Activated CD4-positive, alpha-beta T cell treated with anti-CD3 and anti-CD28 coated beads for 24 hours (primary cell): ENCODE measurements around the gene JAKMIP2.
"Not testable (repeated sequence)": the region's sequence is repeated elsewhere in the genome, so short reads cannot be mapped to it uniquely, and the experiment has no call there.

Experiments
- DNase-seq, 2 donors: peaks; one replicate each; pipeline ENCODE4 v3.0.0-alpha.2; 2020; ENCODE audit warnings: low read depth in 2 of 2

Gene JAKMIP2

DNA sequence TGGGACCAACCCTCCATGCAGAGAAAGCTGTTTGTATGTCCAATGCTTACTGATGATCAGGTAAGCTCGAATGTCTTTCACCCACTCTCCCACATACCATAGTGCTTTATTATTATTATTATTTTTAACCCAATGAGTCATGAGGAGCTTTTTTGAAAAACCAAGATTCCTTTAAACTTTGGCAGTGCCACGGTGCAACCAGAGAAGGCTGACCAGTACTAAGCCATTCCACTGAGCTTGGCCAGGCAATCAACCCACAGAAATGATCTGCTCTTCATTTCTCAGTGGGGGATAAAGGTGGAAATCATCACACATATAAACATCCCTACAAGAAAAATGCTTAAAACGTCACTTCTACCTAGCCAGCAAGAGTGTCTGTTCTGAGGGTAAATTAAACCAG, 35.5 kb downstream of the JAKMIP2 start:
- DNase-seq: no peak

DNA sequence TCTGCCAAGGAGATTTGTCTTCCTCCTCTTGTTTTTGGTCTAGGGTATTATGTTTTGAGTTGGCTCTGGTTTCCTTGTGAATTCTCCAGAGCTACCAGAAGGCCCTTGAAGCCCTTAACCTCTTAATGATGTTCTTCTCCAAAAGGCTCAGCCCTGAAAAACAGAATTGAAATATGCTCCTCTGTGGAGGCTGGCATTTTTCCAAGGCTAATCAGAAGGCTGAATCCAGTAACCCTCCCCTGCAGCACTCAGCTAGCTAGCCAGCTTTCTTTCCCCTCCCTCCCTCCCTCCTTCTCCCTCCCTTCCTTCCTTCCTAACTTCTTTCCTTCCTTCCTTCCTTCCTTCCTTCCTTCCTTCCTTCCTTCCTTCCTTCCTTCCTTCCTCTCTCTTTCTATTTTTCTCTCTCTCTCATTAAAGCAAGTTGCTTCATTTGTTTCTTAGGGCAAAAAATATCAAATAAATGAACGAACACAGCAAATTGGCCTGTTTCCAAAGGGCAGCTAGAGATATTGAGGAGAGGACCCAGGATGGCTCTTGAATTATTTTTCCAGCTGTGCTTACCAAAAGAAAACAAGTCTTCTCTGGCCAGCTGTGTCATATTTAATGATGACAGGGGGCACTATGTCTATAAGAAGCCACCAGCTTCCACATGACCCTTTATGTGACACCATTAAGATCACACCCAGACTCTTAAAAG, 38.7 kb downstream of the JAKMIP2 start:
- no peak for DNase-seq

DNA sequence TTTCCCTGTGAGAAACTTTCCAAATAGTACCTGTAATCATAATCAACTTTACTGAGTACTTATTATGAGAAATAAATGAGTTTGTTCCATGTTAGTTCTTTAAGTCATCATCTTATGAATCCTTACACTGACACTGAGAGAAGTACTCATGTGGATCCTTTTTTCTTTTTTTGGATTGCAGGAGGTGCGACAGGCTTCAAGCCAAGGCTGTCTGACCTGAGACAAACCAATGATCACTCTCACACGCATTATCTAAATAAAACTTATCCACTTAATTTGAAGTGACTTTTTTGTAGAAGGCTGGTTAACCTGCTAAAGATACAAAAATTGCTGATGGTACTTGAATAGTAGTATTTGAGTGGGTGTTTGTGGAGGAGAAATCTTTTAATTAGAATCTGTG, 39.5 kb downstream of the JAKMIP2 start:
- no peak for DNase-seq

DNA sequence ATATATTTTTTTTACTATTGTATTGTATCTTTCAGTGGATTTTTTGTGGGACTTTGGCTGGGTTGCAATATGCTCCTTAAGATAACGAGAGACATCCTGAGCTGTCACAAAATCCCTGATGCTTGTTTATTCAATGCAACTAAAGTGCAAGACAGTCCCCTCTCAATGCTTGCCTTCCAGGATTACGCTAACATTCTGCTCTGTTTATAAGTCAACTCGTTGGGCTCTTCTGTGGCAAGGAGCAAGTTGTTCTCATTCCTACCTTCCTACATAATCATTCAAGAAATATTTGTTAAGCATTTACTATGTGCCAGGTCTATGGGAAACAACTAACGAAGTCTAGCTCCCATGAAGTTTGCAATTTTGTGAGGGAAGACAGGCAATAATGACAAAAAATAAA, 40.4 kb downstream of the JAKMIP2 start:
- DNase-seq: no peak

DNA sequence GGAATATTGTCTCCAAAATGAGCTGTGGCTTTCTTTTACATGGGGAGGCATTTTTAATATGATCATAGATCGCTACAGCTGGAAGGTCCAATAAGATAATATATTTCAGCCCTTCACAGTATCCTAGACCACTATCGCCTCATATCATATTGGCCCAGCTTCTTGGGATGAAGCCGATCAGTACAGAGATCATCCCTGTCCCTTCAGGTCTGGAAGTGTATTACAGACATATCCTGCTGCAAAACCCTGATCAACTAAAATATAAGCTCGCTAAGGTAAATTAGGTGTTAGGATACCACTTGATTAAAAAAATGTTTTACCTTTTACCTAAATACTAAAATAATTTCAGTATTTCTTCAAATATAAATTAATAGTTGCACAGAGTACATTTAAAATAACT, 41.7 kb downstream of the JAKMIP2 start:
- DNase-seq: no peak

DNA sequence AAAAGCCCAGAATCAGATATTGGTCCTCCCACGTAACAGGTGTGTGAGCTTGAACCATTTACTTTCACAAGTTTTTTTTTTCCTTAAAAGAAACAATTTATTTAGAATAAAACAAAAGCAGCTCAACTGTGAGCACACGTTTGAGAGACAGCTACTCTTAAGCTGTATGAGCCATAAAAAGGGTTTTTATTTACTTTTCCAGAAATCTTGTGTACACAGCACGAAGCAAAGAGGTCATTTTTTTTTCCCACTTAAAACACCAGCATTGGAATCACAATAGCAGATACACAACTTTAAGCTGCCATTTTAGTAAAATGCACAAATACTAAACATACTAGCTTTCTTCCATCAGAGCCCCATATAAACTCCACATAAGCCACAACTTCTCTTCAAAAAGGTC, 44.6 kb downstream of the JAKMIP2 start:
- no peak for DNase-seq

DNA sequence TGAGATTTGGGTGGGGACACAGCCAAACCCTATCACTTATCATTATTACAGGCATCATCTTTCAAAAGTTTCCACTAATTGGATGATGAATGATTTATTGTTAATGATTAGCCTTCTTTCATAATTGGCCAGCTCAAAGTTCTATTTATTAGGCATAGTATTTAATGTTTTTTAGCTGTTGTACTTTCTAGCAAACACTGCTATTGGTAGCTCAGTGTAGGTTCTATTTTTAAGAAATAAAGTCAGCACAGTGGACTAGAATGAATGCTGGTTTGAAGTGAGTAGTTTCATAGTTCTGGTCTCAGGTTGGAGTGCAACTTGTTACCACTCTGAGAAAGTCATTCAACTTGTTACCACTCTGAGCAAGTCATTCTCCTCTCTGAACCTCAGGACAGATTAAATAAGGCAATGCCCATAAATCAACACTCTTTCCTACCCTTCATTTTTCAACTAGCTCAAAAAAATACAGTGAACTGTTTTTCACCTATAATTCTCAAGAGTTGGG, 46.9 kb downstream of the JAKMIP2 start:
- no peak for DNase-seq

DNA sequence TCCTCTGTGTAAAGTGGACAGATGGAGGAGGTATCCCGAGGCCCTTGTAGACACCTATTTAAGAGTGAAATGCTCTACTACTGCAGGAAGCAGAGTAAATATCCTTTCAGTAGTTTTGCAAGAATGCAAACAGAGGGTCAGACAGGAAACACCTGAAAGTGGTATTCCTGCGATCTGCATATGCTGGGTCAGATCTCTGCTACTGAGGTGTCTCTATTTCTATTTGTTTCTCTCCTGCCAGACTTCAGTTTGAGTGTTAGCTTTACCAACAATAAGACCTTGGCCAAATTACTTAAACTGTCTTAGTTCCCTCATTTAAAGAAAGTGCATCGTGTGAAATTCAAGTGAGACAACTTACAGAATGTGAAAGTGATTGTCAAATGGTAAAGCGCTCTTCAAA, 47.6 kb downstream of the JAKMIP2 start:
- no peak for DNase-seq

DNA sequence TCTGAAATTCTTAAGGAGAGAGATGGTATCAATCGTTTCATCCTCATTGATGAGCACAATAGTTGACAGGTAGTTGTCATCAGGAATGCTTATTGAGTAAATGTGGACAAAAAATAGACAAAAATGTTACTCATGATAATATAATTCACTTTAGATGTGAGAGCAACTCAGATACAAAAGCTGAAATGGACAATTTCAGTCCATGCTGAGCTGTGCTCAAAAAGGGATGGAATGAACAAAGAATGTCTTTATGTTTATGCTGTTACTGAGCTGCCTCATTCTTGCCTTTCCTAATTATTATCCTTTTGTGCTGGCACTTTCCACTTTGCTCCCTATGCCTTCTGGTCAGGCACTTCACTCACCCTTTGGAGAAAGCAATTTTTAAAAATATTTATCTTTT, 49.5 kb downstream of the JAKMIP2 start:
- no peak for DNase-seq

DNA sequence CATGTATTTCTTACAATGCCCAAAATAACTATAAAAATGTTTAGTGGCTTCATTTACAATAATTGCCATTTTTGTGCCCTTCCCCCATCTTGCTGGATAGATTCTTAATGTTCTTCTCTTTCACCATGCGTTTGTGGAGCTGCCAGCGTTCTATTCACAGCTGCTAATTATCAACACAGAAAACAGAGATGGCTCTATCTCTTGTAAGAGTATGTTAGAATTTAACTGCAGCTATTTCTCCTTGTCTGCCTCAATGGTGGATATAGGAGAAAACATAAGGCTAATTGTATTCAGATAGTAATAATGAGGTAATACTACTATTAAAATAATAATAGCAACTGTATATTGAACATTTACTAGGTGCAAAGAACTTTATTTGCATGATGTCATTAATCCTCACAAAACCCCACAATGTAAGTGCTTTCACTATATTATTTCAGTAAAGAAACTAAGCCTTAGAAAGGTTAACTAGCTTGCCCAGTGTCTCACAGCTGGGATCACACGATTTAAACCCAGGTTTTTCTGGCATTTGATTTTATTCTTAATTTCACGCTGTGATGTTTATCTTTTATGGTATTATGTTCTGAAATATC, 50.1 kb downstream of the JAKMIP2 start:
- DNase-seq: no peak

DNA sequence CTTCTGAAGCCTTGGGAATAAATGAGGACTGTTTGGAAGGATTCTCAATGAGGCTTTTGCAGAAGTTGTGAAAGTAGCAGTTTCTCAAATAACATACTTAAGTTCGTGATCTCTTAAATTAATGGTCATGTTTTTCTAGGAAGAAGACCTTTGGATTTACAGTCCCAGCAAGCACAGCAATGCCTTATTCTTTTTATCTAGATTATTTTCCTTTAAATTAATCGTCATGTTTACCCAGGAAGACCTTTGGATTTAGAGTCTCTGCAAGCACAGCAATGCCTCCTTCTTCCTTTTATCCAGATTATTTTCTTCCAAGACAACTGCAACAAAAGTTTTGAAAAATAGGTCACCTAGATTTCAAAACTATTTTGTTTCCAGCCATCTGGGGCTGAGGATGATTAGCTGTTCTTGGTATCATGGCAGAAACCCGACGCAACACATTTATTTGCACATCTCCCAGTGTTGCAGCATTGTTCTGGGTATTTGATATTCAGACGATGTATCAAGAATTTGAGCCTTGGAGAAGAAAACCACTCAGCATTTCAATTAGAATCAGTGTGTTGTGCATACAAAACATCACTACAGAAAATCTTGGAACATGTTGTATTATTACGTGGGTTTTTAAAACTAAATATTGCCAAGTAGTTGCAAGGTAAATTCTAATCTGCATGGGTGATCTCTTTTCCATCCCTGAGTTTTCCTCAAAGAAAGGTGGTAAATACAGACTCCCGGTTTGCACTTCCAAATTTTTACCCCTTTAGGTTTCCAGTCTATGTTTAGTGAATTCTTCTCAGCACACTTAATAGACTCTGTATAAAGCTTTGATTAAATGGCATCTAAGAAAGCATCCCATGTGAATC, 50.9 kb downstream of the JAKMIP2 start:
- DNase-seq: no peak

DNA sequence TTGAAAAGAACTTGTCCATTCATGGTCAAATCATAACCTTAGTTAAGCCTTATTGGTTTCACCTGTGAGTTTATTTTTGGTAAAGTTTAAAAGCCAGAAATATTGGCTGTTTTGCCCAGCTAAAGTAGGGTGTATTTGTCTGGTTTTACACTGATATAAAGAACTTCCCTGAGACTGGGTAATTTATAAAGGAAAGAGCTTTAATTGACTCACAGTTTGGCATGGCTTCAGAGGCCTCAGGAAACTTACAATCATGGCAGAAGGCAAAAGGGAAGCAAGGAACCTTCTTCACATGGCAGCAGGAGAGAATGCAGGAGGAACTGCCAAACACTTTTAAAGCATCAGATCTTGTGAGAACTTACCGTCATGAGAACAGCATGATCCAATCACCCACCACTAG, 55.3 kb downstream of the JAKMIP2 start:
- no peak for DNase-seq

DNA sequence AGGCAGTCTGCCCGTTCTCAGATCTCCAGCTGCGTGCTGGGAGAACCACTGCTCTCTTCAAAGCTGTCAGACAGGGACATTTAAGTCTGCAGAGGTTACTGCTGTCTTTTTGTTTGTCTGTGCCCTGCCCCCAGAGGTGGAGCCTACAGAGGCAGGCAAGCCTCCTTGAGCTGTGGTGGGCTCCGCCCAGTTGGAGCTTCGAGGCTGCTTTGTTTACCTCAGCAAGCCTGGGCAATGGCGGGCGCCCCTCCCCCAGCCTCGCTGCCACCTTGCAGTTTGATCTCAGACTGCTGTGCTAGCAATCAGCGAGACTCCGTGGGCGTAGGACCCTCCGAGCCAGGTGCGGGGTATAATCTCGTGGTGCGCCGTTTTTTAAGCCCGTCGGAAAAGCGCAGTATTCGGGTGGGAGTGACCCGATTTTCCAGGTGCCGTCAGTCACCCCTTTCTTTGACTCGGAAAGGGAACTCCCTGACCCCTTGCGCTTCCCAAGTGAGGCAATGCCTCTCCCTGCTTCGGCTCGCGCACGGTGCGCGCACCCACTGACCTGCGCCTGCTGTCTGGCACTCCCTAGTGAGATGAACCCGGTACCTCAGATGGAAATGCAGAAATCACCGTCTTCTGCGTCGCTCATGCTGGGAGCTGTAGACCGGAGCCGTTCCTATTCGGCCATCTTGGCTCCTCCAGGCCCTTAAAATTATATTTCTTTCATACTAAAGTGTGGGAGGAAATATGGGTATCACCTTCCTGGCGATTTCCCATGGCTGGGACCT, 61.2 kb downstream of the JAKMIP2 start:
- DNase-seq: not testable (repeated sequence)

DNA sequence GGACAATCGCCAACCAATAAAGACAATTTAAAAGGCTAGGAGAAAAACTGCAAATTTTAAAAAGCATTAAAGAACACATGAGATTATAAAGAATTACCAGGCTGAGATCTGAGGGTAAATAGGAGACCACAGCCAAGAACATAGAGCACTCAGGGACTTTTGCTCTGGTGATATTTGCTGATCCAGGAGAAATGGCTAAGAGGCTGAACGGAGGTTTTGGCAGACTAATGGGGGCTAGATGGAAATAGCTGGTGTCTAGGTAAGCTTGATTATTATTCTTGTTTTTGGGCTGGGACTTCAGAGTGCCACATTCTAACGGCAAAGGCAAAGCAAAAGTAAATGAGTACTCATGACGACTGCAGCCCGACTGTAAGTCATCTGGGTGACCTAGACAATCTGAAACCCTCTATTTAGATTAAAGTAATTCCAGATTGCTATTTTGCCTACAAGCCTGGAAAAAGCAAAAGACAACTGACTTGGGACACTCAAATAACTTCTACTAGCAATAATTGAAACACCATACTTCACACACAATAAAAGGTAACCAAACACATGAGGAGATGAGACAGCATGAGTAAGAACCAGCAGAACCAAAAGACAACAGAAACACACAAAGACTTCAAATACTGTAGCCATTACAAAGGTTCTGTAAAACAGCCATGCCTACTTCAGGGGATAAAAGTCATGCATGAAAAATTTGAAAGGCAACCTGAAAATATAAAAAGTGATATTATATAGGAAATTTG, 68.8 kb downstream of the JAKMIP2 start:
- no peak for DNase-seq

DNA sequence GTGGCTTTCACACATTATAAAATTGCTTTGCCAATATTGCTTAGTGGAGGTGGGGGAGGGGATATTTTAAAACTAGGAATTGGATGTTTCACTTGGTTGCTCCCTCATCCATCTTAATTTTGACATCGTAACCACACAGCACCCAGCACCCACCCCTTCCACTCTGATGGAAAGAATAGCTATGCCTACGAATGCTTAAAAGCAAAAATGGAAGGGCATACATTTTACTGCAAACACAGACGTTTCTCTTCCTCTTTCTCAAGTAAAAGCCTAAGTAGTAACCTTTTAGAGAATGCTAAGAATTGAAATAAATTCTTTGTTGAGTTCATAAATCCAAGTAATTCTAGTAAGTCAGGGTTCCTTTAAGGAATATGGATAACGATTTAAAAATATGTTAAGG, 69.9 kb downstream of the JAKMIP2 start:
- no peak for DNase-seq

DNA sequence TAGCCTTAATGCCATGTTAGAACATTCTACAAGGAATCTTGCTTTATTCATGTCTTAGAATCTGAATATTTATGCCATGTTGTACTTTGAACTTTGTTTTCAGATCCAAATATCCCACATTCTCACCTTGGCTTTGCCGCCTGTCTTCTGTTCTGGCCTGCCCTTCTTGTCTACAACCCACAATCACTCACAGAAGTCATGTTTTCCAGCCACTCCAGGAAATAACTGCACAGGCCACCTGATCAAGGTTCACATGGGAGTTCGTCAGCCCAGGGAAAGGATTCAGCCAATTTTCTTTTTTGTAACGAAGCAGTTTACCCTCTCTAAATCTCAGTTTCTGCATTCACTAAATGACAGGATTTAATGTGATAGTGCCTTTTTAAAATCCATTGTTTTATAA, 70.5 kb downstream of the JAKMIP2 start:
- no peak for DNase-seq

DNA sequence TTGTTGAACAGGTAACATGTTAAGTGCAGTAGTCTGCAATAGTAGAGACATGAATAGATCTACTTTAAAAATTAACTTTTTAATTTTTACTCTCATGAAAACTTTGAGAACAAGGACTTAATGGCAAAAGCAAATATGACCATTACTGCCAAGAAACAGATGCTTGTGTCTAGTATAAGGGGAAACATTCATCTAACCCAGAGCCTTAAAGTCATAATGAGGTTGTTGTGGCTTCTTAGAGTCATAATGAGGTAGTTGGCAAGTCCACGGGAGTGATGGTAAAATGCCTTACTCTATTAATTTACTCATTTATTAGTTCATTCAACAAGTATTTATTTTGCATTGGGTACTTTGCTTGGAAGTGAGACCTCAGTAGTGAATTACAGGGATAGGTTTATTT, 71.5 kb downstream of the JAKMIP2 start:
- no peak for DNase-seq

DNA sequence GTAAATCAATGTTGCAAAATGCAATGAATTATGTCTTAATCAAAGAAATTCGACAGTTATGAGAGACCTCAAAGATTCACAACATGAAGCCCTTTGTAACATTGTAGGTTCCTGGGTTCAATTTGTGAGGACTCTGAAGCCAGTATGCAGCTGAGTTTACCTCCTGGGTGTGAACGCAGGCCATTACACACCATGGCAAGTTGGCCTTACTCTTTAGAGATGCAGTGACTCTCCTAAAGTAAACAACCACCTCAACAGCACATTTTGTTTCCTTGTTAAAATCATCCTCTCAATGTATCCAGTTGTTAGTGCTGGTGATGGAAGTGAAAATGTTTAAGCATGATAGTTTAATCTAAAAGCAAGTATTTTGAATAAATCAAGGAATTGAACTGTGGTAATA, 73.8 kb downstream of the JAKMIP2 start:
- no peak for DNase-seq

DNA sequence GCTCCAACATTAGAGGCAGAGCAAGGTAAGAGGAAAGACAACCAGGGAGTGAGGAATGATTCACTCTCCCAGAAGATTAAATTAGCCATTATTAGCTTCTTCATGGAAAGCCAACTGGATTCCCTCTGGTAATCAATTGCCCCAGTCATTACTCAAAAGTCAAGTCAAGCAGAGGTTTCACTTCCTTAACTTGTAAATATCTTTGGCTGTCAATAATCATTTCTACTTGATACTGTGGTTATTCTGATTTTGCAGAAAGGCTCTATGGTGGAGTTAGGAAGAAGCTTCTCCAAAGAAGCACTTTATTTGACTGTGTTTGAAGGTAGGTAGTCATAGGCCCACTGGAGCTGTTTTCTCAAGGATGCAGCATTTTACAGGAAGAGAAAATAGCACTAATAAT, 78.0 kb downstream of the JAKMIP2 start:
- DNase-seq: no peak

DNA sequence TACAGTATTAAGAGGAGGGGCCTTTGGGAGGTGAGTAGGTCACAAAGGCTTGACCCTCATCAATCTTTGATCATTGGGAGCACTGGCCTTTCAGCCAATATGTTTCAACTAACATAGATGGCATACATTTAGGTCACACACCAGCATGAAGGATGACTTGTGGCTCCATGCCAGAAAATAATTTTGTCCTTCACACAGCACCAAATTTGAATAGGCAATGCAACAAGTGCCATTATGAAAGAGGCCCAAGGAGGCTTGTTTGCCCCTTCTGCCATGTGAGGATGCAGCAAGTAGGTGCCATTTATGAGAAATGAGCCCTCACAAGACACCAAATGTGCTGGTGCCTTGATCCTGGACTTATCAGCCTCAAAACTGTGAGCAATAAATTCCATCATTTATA, 81.1 kb downstream of the JAKMIP2 start:
- DNase-seq: no peak

DNA sequence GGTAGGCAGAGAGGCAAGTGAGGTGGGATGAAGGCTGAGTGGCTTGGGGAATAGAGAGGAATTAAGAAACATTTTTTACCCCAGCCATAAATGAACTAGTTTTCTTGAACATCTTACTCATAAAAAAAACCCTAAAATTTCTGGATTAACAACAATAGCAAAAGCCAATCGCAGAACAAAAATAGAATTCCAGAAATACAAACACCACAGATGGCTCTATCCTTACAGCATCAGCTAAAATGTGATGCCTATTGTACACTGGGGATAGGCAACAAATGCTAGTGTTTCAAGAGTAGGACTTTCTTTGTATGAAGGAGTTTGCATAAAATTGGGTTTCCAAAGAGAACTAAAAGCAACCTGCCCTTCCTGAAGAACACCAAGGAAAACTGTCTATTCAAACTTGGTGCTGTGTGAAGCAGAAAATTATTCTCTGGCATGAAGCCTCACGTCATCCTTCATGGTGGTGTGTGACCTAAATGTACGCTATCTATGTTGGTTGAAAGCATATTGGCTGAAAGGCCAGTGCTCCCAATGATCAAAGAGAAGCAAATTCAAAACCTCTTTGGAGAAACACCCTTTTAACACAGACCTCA, 82.9 kb downstream of the JAKMIP2 start:
- no peak for DNase-seq
